HG03025 (cell line): ENCODE data around the gene PLPP4.

Experiments used
- ATAC-seq: cut with Tn5 transposase; IDR thresholded peaks from one replicate; pipeline ENCODE4 v1.9.1; 2021; ENCODE audit warnings: mild to moderate bottlenecking, moderate library complexity; ENCODE audit not compliant: unreplicated experiment, low FRiP score

The PLPP4 gene

GRCh38 chr10:120455606-120456005 lies 1.4 kb upstream of the PLPP4 start:
- no peak for ATAC-seq

- no peak for ATAC-seq
Observed at GRCh38 chr10:120456143-120456625, 843 bp upstream of the PLPP4 start.

GRCh38 chr10:120457431-120458172 lies 575 bp downstream of the PLPP4 start:
- ATAC-seq: no peak

- no peak for ATAC-seq
Observed at GRCh38 chr10:120458432-120458831, 1.4 kb downstream of the PLPP4 start.

- no peak for ATAC-seq
Observed at GRCh38 chr10:120459185-120459584, 2.2 kb downstream of the PLPP4 start.

GRCh38 chr10:120460186-120460585 lies 3.2 kb downstream of the PLPP4 start:
- ATAC-seq: no peak

GRCh38 chr10:120460776-120461175 lies 3.7 kb downstream of the PLPP4 start:
- ATAC-seq: no peak

- ATAC-seq: no peak
Observed at GRCh38 chr10:120462018-120462682, 5.1 kb downstream of the PLPP4 start.

- no peak for ATAC-seq
Observed at GRCh38 chr10:120465138-120465537, 8.1 kb downstream of the PLPP4 start.

GRCh38 chr10:120466006-120466405 lies 9.0 kb downstream of the PLPP4 start:
- no peak for ATAC-seq

GRCh38 chr10:120473593-120473992 lies 16.6 kb downstream of the PLPP4 start:
- ATAC-seq: no peak

- no peak for ATAC-seq
Observed at GRCh38 chr10:120474956-120475355, 17.9 kb downstream of the PLPP4 start.

GRCh38 chr10:120475844-120476791 lies 19.1 kb downstream of the PLPP4 start:
- no peak for ATAC-seq

- ATAC-seq: no peak
Observed at GRCh38 chr10:120477021-120477742, 20.2 kb downstream of the PLPP4 start.

- no peak for ATAC-seq
Observed at GRCh38 chr10:120477743-120478141, 20.7 kb downstream of the PLPP4 start.

GRCh38 chr10:120478386-120478785 lies 21.4 kb downstream of the PLPP4 start:
- ATAC-seq: no peak

- ATAC-seq: no peak
Observed at GRCh38 chr10:120479506-120479905, 22.5 kb downstream of the PLPP4 start.

- ATAC-seq: no peak
Observed at GRCh38 chr10:120480065-120480600, 23.1 kb downstream of the PLPP4 start.

- ATAC-seq: no peak
Observed at GRCh38 chr10:120480848-120481247, 23.8 kb downstream of the PLPP4 start.

GRCh38 chr10:120483006-120483405 lies 26.0 kb downstream of the PLPP4 start:
- ATAC-seq: no peak
